GM12891 (cell line): ENCODE results near the gene OAT.
"Not testable (repeated sequence)": the region's sequence is repeated elsewhere in the genome, so short reads cannot be mapped to it uniquely, and the experiment has no call there.

Experiments used
- POLR2A ChIP-seq: IDR thresholded peaks from 2 replicates; pipeline ENCODE4 v1.6.1; 2011; ENCODE audit warnings: low read depth, low read length, control low read depth
- POLR2AphosphoS5 ChIP-seq: IDR thresholded peaks from 2 replicates; pipeline ENCODE4 v1.6.1; 2011; ENCODE audit warnings: low read depth, low read length, control low read depth

DNA sequence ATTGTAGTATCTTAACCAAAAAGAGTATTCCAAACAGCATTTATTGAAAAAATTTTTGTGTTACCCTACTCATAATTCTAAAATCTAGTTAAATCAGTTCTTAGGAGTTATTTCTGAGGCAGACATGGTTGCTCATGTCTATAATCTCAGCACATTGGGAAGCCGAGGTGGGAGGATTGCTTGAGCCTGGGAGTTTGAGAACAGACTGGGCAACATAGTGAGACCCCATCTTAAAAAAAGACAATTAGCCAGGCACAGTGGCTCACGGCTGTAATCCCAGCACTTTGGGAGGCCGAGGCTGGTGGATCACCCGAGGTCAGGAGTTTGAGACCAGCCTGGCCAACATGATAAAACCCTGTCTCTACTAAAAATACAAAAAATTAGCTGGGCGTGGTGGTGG is 23.0 kb upstream of the OAT start:
- not testable (repeated sequence) for TF ChIP-seq POLR2A, POLR2AphosphoS5
